Neural cell (in vitro differentiated cells): ENCODE data around the gene GGA2.

Source experiments
- MXI1 ChIP-seq: fragments of 450-650 bp; conservative IDR thresholded peaks from 2 replicates; pipeline ENCODE4 v1.6.1; 2014; ENCODE audit warnings: antibody characterized with exemption, mild to moderate bottlenecking; ENCODE audit not compliant: poor library complexity, severe bottlenecking
- POLR2AphosphoS5 ChIP-seq: IDR thresholded peaks from 2 replicates; pipeline ENCODE4 v1.6.1; 2012
- SMC3 ChIP-seq: fragments of 450-650 bp; conservative IDR thresholded peaks from 2 replicates; pipeline ENCODE4 v1.6.1; 2014; ENCODE audit warnings: antibody characterized with exemption, mild to moderate bottlenecking, moderate library complexity; ENCODE audit not compliant: poor library complexity
- TF ChIP-seq, protein P1 (sequence below): fragments of 450-650 bp; IDR thresholded peaks from 2 replicates; pipeline ENCODE4 v1.5.1; 2014; ENCODE audit warnings: antibody characterized with exemption, mild to moderate bottlenecking, moderate library complexity; ENCODE audit not compliant: poor library complexity, severe bottlenecking

DNA sequence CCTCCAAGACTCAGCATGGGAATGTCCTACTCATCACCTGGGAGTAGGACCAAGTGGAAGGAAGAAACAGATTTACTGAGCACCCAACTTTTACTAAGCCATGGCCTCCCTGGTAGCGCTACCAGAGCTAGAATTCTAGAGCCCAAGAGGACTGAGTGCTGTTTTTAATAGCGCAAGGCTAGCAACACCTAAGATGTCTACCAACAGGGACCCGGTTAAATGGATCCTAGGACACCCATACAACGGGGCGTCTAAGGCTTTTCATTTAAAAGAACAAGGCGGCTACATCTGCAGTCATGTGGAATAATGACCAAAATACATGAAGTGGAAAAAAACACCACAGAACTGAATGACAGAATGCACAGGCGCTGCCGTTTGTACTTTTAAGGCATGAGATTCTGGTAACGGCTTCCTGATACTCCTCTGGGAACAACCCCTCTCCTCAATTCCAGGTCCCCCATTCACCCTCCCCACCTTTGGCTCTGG is 5.1 kb downstream of the GGA2 start:
- TF ChIP-seq, protein P1, sequence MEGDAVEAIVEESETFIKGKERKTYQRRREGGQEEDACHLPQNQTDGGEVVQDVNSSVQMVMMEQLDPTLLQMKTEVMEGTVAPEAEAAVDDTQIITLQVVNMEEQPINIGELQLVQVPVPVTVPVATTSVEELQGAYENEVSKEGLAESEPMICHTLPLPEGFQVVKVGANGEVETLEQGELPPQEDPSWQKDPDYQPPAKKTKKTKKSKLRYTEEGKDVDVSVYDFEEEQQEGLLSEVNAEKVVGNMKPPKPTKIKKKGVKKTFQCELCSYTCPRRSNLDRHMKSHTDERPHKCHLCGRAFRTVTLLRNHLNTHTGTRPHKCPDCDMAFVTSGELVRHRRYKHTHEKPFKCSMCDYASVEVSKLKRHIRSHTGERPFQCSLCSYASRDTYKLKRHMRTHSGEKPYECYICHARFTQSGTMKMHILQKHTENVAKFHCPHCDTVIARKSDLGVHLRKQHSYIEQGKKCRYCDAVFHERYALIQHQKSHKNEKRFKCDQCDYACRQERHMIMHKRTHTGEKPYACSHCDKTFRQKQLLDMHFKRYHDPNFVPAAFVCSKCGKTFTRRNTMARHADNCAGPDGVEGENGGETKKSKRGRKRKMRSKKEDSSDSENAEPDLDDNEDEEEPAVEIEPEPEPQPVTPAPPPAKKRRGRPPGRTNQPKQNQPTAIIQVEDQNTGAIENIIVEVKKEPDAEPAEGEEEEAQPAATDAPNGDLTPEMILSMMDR = no peak
- no peak for TF ChIP-seq SMC3
- TF ChIP-seq MXI1 = no peak
- TF ChIP-seq POLR2AphosphoS5 = no peak
